HG03575 (cell line): ENCODE results near the gene SDF4.

Experiments used
- ATAC-seq: cut with Tn5 transposase; IDR thresholded peaks from one replicate; pipeline ENCODE4 v1.9.1; 2021; ENCODE audit not compliant: unreplicated experiment, insufficient number of reproducible peaks, low FRiP score; ENCODE audit errors: extremely low read depth

Gene SDF4

DNA sequence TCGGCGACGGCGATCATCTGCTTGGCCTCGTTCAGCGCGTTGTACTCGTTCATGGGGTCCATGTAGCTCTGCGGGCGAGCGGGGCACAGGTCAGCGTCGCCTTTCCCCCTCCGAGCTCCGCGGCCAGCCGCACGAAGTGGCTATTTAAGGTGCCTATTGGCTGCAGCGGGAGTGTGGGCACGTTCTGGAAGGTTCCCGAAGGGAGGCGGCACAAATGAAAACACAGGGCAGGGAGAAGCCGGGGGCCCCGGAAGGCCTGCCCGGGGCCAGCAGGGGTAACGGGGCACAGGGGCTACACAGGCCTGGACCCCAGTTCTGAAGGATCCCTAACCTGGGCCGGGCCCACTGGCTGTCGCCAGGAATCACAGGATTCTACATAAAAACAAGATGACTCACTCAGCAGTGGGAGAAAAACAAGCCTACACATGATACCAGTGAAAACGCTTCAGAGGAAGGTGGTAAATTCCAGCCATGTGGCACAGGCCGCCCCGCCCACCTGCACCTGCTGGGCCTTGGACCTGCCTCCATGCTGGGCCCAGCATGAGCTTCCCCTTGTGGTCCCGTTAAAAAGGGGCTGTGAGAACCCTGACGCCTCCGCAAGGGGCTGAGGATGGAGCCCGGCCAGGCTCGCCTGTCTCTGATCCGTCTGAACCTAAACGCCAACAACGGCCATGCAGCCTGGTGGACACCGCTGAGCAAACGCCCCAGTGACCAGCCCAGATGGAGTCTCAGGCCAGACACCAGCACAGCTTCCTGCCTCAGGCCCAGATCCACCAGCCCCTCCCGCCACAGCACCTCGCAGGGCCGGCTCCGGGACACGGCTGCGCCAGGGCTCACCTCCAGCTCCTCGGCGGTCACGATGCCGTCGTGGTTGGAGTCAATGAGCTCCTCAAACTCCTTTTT lies 13.9 kb downstream of the SDF4 start:
- no peak for ATAC-seq

DNA sequence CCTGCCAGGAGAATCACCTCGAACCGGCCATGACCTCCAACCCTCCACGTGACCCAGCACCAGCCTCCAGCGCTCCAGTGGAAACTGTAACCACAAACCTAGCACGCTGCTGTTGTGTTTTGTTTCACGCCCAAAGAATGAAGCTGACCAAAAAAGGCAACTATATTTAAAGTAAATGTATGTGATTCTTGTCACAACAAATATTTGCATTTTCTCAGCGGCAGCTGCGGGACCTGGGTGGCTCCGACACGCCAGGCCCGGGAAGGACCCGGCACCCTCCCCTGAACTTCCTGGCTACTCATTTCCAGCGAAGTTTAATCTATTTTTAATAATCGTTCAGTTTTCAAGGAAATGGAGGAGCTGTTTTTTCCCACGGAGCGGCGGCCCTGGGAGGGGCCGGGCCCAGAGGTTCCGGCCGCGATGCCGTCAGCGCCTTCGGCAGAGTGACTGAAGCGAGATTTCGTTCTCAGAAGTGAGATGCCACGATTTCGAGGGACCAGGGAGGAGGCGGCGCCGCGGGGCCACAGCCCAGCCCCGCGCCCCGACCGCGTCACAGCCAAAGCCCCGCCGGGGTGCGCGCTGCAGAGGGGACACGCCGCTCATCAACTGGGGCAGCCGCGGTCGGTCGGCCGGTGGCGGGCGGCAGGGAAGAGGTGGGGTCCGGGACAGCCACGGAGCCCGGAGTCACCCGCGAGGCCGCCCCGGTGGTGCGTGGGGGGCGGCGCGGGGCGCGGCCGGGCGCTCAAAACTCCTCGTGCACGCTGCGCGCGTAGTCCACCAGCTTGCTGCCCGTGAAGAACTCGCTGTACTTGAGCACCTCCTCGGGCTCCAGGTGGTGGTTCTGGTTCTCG lies 14.8 kb downstream of the SDF4 start:
- ATAC-seq, result no peak

GRCh38 chr1:1215881-1216605 lies 15.8 kb downstream of the SDF4 start:
- ATAC-seq, result no peak

- no peak for ATAC-seq
Measured at GRCh38 chr1:1215080-1215676, 16.6 kb downstream of the SDF4 start.

GRCh38 chr1:1213345-1214265 lies 18.2 kb downstream of the SDF4 start, which contains the start of gene TNFRSF4:
TNFRSF4 (minus strand) TSS chr1:1214153; CDS start chr1:1214127, 26 bp downstream.
- no peak for ATAC-seq

DNA sequence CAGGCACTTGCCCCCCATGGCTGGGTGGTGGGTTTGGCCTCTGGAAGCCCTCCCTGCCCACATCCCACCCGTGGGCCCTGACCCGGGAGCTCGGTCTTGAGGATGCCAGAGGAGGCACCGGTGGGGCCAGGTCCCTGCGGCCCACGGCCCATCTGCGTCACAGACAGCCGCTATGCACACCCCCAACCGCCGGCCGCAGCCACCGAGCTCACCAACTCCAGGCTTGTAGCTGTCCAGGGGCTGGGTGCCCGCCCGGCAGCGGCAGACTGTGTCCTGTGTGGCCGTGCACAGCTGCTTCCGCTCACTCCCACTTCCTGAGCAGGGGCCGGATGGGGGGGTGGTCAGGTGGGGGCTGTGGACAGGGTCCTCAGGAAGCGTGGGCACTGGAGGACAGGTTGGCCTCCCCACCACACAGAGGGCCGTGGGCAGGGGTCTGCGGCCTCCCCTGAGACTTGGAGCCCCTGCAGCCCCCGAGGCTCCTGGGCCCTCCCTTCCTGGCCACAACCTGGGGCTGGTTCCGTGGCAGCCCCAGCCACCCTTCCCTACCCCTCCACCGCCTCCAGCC lies 18.9 kb downstream of the SDF4 start:
- ATAC-seq, result no peak

DNA sequence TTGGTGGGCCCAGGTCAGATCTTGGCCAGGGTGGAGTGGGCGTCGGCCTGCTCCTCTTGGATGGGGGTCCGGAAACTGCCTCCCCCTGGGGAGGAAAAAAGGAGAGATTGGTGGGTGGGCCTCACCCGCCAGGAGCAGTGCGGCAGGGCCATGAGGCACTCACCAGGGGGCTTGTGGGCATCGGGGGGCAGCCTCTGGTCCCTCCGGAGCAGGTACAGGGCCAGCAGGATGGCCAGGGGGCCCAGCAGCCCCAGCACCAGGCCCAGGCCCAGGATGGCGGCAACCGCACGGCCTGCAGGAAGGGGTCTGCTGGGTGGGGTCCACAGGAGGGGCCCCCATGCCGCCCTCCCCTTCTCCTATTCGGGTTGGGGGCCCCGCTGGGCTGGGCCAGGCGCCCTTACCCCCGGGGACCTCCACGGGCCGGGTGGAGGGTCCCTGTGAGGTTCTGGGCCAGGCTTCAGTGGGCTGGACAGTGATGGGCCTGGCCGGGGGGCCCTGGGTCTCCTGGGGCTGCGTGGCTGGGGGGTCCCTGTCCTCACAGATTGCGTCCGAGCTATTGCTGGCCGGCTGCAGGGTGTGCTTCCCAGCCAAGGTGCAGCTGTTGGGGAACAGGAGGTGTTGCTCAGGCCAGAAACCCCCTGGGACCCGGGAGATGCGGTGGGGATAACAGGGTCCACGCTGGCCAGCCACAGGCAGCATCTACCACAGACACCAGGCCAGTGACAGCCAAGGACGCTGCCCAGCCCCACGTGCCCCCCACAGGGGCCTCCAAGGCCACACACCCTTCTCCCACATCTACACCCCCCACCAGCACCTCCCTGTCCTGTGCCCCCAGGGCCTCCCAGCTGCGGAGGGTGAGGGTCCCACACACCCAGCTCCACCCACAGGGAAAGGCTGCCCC lies 20.0 kb downstream of the SDF4 start:
- no peak for ATAC-seq

- no peak for ATAC-seq
Measured at GRCh38 chr1:1210726-1211540, 20.9 kb downstream of the SDF4 start.

DNA sequence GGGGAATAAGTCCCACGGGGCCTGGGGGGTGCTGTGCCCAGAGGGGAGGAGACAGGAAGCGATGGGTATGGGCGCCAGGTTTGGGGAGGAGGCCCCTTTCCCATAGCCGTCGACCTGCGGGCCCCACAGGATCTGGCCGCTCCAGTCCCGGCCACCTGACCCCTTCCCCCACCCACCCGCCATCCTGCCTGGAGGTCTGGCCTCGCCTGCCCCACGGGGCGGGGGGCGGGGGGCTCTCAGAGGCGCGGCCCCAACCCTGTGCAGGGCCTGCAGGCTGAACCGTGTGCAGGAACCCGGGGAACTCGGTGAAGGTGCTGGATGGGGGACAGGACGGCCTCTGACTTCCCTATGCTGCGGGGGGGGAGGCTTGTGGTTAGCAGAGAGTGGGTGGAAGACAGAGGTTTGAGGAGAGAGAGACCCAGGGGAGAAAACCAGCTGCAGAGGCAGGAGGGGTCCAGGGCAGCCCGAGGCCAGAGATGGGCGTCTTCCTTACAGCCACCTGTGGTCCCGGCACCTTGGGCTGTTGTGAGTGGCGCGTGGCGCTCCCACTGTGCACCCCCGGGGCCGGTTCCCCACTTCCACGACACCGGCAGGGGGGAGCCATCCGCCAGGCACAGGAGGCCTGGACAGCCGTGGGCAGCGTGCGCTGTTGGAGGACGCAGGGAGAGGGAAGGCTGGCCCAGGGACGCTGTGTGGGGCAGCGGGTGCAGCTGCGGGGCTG lies 22.9 kb downstream of the SDF4 start:
- ATAC-seq, result no peak

- no peak for ATAC-seq
Measured at GRCh38 chr1:1207571-1207892, 24.3 kb downstream of the SDF4 start.

GRCh38 chr1:1206966-1207531 lies 24.8 kb downstream of the SDF4 start:
- no peak for ATAC-seq

GRCh38 chr1:1206376-1206965 lies 25.3 kb downstream of the SDF4 start, which contains the start of gene TNFRSF18:
TNFRSF18 (minus strand) TSS chr1:1206592; CDS start chr1:1206571, 21 bp downstream.
- no peak for ATAC-seq

DNA sequence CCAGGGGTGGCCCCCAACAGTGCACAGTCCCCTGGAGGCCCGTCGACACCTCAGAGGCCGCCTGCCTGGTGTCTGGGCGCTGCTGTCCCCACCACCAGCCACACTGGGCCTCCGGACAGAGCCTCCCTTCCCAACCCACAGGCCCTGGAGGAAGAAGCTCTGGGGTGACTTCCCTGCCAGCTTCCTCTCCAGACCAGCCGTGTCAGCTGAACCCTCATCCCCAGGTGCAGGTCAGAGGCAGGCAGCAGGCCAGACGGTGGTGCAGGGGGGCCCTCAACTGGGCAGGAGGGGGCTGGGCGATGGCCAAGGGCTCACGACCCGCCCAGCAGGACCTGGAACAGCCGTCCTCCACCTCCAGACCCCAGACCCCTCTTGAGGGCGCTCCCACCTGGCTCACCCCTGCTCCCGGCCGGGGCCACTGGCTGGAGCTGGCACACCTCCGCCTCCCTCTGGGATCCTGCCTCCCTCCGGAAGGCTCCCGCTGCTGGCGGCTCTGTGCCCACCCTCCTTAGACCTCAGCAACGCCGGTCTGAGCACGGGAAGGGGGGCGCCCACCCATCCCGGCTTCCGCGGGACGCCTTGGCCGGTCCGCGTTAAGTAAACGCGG lies 25.9 kb downstream of the SDF4 start:
- no peak for ATAC-seq

- no peak for ATAC-seq
Measured at GRCh38 chr1:1204998-1205768, 26.6 kb downstream of the SDF4 start.
